ENCODE measurements around the gene SEMA4D.

The SEMA4D gene

DNA sequence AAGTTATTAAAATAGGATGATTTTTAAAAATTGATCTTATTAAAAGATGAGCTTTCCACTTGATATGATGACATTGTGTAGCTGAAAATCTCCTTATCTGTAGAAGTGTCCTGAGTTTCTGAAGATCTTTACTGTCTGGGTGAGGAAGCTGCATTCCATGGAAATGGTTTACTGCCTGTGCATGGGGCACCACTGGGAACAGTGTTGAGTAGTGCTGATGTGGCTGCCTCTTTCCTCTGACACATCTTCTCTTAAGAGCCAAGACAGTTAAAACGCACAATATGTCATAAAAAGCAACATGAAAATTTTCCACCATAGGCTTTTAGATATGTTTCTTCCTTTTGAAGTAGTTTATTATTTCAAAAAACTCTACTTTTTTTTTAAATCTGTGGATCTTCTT is 155.0 kb downstream of the SEMA4D start:
- no peak for DNase-seq

DNA sequence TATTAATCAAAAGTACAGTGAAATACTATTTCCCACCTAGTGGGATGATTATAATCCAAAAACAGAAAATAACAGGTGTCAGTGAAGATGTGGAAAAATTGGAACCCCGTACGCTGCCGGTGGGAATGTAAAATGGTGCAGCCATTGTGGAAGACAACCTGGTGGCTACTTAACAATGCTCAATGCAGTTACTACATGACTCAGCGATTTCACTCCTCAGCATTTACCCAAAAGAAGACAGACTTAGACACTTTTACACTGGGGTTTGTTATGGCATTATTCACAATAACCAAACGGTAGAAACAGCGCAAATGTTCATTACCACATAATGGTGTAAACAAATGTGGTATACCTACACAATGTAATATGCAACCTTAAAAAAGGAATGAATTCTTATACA is 155.7 kb downstream of the SEMA4D start:
- DNase-seq = no peak

DNA sequence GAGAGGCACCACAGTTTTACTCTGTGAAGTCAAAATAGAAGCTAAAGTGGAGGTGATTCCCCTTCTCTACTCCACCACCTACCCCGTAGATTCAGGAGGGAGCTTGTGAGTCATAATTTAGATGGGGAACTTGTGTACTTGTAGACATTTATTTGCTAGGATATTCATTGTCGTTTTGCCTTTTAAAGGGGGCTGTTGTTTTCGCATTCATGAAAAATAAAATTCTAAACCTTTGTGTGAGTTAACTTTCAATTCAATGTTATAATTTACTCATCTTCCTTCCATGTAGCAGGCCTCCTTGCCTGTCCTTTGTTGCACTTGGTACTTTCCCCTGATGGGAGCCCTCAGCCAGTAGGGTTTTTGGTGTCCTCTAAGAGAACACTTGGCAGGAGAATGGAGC is 157.6 kb downstream of the SEMA4D start:
- peak; percentile 14 for DNase-seq

DNA sequence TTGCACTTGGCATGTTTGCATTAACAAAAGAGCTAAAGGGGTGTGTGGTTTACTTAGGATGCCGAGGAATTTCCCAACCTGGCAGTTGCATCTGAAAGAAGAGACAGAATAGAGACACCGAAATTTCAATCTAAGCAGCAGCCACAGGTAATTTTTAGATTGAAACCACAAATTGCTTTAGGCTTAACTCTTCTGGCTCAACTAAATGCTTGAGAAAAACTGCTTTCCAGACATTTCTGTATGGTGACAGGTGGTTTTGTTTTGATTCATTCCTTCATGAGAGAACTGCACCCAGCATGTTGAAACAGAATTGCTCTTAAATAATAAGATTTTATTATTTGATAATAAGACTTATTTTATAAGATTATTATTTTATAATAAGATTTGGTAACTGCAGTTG is 158.1 kb downstream of the SEMA4D start:
- peak; percentile 67 for DNase-seq

DNA sequence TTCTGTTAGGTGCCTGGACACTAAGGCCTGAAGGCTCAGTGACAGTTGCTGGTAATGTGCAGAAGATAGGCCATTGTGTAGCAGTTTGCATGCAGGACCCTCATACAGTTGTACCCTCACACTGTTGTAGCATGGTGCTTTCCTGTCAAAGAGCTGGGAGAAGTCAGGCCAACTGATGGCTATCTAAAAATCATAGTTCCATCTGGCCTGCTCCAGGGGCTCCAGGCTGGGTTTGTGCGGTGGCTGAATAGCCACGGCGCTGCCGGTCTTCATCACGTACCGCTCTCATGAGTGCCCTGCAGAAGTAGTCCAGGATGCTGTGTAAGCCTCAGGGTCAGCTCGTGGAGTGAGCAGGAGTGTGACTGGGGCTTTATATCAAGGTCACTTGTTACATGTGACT is 167.4 kb downstream of the SEMA4D start:
- DNase-seq = no peak

DNA sequence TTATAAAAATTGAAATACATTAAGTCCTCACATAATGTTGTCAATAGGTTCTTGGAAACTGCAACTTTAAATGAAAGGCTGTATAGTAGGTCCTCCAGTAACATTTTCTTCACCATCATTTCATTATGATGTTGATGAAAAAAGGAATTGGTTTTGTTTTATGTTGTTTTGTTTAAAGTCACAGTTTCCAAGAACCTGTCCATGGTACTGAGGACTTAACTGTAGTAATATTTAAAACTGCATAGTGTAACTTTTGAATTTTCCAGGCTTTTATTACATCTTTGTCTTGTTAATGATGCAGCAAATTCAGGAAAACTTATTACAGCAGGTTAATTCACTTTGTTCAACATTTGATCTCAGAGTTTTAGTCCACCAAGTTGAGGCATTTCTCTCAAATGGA is 168.0 kb downstream of the SEMA4D start:
- DNase-seq = no peak

DNA sequence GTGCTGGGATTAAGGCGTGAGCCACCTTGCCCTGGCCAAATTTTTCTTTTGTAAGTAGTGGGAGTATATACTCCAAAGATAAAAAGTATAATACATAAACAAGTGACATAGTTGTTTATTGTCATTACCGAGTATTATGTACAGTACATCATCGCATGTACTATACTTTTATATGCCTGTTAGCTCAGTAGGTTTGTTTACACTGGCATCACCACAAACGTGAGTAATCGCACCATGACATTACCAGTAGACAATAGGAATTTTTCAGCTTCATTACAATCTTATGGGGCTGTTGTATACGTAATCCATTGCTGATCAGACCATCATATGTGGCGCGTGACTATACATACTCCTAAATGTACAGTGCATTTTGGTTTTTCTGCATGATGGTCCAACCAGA is 169.8 kb downstream of the SEMA4D start:
- no peak for DNase-seq

DNA sequence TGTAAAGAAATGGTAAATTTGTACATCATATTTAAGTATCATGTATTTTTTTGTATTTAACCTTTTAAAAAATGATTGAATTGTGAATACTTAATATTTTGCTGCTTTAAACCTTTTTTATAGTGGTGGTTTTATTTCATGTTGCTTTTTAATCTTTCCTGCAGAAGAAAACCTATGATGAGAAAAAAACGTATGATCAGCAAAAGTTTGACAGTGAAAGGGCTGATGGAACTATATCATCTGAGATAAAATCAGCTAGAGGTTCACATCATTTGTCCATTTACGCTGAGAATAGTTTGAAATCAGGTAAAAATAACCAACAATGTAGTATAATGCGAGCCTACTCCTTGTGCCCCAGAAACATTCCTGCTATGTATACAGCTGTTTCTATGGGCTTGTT is 172.2 kb downstream of the SEMA4D start:
- no peak for DNase-seq

DNA sequence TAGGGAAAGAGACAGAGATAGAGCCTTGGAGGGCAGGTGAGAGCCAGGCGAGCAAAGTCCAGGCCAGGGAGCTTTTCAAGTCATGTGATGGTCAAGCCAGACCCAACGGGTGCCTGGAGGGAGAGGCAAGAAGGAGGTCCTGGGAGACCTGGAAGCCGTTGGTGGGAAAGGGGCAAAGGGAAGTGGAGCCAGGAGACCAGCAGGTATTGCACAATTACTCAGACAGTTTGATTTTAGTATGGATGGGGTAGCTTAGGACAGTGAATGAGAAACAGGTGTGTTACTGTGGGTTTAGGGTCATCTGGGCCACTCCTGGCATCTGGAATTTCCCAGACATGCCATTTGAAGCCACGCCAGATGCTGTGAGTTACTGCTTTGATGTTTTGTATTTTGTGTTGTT is 174.5 kb downstream of the SEMA4D start:
- DNase-seq = no peak

DNA sequence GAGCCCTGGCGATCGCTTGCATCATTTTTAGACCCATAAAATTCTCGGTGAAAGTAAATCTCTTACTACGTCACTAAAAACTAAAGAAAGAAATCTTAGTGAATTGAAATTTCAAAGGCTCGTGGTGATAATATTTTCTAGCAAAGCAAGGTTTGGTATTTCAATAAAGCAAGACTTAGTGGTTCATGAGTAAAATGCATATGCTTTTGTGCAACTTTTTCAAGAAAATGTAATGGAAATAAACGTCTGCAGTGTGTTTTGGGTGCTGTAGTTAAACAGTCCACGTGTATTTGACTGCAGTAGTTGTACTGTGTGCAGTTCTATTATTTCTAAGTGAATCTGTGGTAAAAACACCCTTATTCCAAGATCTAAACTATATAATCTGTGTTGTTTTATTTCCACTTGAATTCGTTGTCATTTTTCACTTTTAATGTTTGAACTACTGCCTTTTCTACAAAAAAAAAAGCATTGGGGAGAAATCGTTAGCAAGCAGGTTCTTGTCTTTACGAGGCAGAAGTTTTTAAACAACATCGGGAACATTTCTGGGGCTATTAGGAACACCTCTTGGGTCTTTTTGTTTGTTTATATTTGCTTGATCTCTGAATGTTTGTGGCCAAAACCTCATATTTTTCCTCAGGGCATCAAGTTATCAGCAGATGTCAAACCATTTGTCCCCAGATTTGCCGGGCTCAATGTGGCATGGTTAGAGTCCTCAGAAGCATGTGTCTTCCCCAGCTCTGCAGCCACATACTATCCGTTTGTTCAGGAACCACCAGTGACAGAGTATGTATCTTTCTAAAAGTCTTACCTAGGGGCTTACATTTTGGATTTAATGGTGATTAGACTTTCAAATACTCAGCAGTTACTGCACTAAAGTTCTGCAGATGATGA is 178.7 kb downstream of the SEMA4D start:
- DNase-seq = peak; percentile 33

DNA sequence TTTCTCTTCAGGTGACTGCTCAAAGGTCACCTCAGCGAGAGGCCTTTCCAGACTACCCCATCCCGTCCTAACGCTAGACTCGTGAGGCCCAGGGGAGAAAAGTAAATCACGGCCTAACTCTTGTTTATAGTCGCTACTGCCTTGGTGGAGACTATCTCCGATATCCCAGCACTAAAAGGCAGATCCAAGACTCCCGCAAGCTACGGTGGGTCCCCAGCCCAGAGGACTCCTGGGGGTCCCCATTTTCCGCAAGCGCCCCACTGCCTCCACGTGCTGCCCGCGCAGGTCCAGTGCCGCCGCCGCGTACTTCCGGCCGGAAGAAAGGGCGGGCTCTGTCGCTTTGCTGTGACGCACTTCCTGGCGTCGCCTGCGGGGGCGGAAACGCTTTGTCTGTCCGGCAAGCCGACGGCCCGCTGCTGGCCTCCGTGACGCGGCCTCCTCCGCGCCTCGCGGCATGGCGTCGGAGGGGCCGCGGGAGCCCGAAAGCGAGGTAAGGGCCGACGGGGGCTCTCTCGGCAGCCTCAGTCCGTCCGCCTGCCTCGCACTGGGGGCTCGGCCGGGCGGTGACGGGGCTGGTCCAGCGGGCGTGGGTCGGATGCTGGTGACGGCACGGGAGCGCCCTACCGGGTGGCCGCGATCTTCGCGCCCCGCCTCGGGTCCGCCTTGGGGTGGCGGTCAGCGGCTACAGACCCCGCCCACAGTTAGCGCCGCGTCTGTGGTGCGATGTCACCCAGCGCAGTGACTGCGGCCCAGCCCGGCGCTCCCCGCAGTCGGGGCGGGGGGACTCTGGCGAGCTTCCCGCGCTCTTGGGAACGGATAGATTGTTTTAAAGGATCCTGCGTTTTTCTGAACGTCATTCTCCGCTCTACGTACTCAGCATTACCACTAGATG is 179.5 kb downstream of the SEMA4D start, which contains the start of gene SECISBP2:
Gene SECISBP2 (plus strand): TSS at position 378 of the 892 bp plus-strand sequence. CDS start 77 bp downstream, at position 455.
- peak; percentile 95 for DNase-seq

DNA sequence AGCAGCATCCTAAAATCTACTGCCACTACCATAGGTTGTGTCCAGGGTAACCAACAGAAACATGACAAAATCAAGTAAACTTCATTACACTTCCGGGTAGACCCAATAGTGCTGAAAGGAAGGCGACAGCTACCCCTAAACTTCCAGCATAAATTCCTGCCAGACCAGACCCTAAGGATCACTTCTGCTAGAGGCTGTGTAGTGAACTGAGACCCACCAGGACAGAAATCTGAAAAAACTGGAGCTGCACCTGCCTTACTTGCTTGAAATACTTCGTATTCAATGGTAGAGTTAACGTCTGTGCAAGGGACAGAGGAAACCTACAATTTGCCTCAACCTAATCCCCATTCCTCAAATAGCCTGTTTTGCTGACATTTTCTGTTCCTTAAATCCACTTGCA is 180.6 kb downstream of the SEMA4D start:
- DNase-seq = no peak

DNA sequence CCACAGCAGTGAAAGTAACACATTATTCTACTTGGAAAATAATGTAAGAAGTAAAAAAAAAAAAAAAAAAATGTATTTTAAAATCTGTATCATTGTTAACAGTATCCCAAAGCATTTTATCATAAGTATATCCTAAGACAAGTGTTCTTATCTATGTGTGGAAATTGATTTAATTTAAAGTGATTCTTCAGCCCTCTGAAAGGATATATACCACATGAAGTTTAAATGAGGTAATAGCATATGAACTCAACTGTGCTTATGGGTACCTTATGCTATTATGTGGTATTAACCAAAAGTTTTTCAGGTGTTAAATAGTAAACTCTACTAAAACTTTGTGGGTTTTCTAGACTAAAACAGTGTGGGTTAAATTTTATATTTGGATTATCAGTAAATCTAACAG is 182.4 kb downstream of the SEMA4D start:
- no peak for DNase-seq

DNA sequence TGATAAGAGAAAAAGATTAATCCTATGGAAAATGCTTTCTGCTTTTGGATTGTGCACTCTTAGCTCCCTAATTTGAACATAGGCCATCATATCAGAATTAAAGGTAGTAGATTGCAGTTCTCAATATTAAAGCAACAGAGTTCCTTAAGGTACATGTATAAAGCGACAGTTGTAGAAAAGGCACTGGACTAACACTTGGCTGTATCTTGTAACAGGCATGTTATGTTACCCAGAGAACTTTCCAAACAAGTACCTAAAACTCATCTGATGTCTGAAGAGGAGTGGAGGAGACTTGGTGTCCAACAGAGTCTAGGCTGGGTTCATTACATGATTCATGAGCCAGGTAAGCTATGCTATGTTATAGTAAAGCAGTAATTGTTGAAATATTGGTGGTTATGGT is 183.0 kb downstream of the SEMA4D start:
- DNase-seq = no peak

DNA sequence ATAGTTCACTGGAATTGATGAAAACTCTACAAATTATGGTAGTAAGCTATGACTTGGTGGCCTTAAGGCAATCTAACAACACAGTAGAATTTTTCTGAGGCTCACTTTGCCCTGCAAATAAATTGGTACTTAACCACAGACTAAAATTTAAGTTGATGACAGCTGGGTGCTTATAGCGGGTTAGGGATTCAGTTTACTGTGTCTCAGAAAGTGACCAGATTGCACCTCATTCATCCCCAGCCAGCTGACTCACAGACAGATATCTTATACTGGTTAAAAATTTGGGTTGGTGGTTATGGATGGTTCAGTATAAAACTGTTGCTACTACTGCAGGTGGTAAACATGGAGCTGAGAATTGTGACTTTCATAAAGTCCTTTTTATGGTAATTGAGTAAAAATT is 184.1 kb downstream of the SEMA4D start:
- no peak for DNase-seq

DNA sequence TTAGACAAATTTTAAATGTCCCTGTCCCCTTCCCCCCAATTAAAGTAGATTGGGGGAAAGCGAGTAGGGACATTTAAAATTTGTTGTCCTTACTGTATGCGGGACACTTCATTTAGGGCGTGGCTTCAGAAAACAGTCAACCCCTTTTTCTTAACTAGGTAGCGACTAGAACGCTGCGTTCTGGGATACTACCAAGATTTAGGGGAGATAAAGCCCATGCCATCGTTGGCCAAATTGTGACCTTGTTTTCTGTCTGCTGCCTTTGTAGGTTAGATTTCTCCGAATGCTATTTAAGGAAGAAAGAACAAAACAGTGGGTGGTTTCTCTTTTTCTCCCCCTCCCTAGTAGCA is 185.7 kb downstream of the SEMA4D start:
- peak; percentile 53 for DNase-seq

DNA sequence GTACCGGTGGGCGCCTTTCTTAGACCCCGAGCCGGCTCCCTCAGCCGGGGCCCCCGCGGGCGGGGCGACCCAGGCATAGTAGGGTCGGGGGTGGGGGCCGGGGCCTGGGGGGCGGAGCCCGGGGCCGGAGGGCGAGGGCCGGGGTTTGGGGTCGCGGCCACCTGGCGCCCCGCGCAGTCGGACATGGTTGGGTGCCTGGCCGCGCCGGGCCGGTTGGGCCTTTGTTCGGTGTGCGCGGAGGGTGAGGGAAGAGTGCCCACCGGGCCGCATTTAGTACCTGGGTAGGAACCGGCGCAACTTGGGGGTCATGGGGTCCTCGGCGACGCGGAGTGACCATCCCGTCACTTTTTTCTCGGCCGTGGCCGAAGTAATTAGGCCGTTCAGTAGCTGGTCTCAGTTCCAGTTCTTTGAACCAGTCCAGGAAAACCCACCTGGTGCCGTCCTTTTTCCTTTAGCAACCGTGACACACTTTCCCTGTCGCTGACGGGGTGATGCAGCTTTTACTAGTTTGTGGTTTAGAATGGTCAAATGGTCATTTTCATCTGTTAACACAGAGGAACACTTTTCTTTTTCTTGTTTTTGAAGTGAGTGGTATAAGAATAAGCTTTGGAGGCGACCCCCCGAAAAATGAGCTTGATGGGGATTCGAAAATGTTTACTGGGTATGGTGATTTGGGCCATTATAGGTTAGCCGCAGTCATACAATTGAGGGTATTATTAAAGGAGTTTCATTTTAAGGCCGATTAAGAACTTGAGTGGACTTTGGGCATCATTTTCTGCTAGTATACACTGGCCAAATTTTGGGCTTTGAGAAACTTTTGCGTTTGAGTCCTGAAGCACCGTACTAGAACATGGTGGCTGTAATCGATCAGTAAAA is 186.3 kb downstream of the SEMA4D start:
- no peak for DNase-seq

All from RPMI8226 (cell line).